HG02973 (cell line): ENCODE data around the gene SFTPB.
A peak's percentile ranks its signal among the peaks of the same experiment; 100 is the strongest.
"Not testable (repeated sequence)": the region's sequence is repeated elsewhere in the genome, so short reads cannot be mapped to it uniquely, and the experiment has no call there.

Source experiments
- ATAC-seq: cut with Tn5 transposase; IDR thresholded peaks from one replicate; pipeline ENCODE4 v1.9.1; 2021; ENCODE audit warnings: moderate library complexity; ENCODE audit not compliant: unreplicated experiment

The SFTPB gene

DNA sequence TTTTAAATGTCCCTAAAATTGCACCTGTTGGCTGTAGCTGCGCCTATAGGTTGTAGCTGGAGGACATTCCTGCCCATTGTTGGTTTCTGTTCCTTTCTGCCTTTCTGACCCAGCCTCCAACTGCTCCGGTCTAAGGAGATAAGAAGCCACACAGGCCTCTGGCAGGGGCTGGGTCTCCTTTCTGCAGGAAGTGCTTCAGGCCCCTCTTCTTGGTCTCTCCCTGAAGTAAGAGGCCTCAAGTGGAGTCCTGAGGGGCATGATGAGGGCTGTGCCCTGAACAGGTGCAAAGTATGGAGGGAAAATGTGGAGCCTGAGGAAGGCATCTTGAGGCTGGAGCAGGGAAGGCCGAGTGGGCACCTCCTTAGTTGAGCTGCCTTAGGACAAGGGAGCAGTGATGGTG is 10.4 kb upstream of the SFTPB start:
- no peak for ATAC-seq

DNA sequence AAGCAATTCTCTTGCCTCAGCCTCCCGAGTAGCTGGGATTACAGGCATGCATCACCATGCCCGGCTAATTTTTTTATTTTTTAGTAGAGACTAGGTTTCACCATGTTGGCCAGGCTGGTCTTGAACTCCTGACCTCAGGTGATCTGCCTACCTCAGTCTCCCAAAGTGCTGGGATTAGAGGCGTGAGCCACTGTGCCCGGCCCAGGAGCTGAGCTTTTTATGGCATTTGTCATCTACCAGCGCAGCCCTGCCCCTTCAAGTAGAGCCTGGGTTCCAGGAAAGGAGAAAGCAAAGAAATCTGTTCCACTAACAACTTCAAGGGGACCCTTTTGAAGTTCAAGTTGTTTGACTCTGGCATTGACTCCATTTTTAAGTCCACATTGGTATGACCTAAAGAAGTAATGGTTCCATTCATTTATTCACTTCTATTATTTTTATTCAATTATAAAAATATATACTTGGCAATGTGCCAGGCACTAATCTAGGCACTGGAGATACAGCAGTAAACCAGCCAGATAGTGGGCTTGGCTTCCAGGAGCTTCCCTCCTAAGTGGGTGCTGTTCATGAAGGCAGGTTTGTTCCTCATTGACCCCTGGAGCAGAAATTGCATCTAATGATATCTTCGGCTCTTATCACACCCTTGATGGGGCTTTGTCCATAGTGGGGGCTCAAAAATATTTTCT is 8.0 kb upstream of the SFTPB start:
- ATAC-seq, result no peak

DNA sequence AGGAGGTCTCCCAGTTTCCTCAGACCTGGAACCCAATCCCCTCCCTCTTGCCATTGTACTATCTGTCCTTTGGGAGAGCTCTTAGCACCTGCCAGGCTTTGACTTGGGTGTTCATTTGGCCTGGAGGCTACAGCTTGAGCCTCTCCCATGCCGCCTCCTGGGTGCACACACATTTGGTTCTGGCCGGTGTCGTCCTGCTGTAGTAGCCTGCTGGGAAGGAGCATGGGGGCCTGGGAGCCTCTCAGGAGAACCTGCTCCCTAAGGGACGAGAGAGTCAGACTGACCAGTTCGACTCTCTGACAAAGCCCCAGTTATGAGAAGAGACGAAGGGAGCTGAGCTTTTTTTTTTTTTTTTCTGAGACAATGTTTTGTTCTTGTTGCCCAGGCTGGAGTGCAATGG is 7.4 kb upstream of the SFTPB start:
- ATAC-seq, result no peak

DNA sequence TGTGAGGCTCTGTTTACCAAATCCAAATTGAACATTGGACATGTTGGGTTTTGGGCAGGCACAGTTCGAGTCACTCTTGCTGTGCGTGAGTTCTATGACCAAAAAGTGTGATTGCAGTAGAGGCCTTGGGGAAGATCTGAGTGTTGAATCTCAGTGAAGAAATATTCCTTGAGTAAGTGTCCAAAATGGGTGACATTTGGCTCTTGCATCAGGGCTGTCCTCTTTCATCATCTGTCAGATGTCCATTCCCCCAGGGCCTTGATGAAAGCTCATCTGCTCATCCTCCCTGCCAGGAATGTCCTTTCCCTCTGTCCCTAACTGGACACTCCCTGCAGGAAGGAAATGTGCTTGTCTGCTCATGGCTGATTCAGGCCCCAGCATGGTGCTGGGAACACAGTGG is 6.4 kb upstream of the SFTPB start:
- no peak for ATAC-seq

DNA sequence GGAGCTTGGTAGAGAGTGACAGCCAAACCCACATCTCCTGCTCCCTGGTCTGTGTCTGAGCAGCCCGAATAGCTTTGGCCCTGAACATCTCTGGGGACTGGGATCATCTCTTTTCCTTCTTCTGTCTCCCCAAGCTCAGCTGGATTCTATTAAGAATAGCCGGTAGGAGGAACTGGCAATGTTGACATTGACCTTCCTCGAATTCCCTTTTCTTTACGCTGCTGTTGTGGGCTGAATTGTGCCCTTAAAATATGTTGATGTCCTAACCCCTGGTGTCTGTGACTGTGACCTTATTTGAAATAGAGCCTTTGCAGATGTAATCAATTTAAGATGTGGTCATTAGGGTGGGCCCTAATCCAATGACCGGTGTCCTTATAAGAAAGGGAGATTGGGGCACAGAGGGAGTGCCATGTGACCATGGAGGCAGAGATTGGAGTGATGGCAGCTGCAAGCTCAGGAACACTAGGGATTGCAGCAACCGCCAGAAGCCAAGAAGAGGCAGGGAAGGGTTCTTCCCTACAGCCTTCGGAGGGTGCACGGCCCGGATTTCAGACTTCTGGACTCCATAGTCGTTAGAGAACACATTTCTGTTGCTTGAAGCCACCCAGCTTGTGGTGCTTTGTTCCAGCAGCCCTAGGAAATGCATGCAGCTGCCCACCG is 5.8 kb upstream of the SFTPB start:
- ATAC-seq, result no peak

DNA sequence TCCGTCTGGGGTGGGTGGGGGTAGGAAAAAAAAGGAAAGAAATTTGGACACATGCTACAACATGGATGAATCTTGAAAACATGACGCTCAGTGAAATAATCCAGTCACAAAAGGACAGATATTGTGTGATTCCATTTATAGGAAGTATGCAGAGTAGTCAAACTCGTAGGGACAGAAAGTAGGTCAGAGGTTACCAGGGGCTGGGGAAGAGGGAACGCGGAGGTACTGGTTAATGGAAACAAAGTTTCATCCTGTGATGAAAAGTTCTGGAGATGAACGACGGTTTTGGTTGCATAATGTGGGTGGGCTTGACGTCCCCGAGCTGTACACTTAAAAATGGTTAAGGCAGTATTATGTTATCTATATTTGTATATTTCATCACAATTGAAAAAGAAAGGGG is 4.5 kb upstream of the SFTPB start:
- ATAC-seq, result no peak

DNA sequence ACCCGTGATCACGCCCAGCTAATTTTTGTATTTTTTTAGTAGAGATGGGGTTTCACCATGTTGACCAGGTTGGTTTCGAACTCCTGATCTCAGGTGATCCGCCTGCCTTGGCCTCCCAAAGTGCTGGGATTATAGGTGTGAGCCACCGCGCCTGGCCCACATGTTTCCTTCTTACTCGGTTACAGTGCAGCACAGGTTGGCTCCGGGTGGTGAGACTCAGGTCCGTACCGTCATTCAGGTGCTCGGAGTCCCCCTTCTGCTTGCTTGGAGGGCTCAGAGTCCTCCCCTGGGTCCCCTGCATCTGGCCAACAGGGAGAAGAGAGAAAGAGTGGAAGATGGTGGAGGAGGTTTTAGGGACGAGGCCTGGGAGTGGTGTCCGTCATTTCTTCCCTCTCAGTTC is 2.4 kb upstream of the SFTPB start:
- not testable (repeated sequence) for ATAC-seq

DNA sequence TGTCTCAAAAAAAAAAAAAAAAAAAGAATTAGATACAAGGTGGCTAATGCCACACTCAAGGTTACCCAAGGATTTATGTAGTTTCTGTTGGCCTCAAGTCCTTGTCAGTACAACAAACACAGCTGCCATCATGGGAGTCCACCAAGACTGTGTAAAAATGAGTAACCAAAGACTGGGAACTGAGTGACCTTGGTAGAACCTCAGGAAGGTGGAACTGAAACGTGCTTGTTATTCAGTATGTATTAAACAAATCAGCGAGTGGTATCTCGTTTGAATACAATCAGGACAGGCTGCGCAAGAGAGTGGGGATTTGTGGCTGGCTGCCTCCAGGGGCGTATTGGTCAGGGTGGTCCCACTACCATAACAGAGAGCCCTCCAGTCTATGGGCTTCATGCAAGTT is 1.6 kb upstream of the SFTPB start:
- ATAC-seq, result peak; percentile 84

DNA sequence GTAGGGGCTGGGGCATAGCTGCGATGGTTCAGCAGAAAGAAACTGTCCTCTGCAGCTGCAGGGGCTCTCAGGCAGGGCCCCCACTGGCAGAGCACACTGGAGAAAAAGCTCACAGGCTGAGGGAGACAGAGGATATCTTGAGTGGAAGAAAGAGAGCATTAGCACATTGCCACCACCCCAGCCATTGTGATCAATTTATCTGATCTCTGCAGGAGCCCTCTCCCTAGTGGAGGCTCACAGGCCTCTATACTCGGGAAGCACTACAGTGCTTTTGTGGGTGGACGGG is 801 bp upstream of the SFTPB start:
- no peak for ATAC-seq

DNA sequence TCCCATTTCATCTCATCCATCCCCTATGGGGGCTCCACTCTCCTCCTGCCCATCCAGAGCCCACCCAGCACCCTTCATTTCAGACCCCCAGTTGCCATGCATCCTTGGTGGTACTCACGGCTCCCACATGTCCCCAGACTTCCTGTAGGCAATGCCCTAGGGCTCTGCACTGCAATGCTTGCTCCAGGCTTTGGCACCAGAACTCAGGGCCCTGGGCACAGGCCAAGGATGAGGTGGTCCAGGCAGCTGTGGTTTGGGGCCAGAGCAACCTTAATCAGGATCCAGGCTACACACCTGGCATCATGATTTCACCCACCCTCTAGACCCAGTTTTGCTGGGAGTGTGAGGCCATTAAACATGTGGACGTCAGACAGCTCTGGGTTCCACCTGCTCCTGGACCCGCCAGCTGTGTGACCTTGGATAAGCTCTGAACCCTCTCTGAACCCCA is 414 bp downstream of the SFTPB start:
- ATAC-seq, result no peak

DNA sequence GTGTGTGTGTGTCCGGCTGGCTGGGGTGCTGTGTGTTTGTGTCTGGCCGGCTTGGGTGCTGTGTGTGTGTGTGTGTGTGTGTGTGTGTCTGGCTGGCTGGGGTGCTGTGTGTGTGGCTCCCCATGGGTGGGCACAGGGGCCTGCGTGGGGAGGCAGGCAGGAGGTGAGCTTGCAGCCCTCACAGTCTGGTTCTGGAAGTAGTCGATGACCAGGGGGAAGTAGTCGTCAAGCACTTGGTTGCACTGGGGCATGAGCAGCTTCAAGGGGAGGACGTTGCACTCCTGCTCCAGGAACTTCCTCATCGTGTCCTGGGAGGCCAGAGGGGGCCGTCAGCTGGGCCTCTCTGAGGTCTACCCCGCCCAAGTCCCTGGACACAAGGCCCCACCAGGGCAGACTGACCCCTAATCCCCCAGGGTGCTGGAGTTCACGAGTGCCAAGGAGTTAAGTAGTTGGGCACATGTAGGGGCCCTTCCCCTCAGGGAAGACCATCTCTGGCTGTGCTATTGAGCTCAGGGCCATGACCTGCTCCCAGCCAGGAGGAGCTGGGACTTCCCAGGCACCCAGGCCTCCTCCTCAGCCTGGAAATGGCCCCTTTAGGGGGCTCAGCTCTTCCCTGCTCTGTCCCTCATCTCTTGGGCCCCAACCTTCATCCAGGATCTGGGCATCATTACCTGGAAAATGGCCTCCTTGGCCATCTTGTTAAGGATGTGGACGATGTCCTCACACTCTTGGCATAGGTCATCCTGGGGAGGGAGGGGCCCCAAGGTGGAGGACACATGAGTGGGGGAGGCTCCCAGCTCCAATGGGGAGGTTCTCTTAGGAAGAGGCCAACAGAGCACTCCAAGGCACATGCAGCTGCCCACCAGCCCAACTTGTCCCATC is 1.3 kb downstream of the SFTPB start:
- ATAC-seq, result no peak

DNA sequence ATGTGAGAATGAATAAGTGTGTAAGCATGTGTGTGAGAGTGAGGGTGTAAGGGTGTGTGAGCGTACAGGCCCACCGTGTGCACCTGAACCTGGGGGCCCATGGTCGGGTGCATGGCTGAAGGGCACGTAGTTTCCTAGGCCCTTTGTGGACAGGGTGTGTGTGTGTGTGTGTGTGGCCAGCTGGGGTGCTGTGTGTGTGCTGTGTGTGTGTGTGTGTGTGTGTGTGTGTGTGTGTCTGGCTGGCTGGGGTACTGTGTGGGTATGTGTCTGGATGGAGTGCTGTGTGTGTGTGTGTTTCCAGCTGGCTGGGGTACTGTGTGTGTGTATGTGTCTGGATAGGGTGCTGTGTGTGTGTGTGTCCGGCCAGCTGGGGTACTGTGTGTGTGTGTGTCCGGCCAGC is 2.0 kb downstream of the SFTPB start:
- no peak for ATAC-seq

DNA sequence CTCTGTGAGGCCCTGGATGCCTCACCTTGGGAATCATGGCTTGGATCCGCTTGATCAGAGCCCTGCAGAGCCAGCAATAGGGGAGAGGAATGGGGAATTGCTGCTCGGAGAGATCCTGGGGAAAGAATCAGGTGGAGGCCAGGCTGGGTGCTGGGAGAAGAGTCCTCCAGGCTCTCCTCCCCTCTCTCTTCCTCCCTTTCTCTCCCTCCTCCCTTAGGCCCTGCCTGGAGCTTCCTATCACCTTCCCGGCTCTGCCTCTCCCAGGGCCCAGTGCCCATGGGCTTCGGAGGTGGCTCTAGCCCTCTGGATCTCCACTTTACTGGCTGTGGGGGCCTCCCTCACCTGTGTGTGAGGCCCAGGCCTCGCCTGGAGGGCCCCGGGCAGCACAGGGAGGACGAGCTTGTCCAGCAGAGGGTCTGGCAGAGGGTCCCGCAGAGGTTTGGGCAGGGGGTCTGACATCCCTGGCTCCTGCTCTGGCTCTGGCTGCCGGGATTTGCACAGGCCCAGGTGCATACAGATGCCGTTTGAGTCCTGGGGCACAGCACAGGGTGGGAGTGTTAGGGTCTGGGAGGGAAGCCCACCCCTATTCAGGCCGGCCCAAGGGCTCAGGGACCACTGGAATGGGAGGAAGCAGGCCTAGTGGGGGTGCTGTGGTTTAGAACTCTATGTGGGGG is 2.6 kb downstream of the SFTPB start:
- ATAC-seq, result no peak

DNA sequence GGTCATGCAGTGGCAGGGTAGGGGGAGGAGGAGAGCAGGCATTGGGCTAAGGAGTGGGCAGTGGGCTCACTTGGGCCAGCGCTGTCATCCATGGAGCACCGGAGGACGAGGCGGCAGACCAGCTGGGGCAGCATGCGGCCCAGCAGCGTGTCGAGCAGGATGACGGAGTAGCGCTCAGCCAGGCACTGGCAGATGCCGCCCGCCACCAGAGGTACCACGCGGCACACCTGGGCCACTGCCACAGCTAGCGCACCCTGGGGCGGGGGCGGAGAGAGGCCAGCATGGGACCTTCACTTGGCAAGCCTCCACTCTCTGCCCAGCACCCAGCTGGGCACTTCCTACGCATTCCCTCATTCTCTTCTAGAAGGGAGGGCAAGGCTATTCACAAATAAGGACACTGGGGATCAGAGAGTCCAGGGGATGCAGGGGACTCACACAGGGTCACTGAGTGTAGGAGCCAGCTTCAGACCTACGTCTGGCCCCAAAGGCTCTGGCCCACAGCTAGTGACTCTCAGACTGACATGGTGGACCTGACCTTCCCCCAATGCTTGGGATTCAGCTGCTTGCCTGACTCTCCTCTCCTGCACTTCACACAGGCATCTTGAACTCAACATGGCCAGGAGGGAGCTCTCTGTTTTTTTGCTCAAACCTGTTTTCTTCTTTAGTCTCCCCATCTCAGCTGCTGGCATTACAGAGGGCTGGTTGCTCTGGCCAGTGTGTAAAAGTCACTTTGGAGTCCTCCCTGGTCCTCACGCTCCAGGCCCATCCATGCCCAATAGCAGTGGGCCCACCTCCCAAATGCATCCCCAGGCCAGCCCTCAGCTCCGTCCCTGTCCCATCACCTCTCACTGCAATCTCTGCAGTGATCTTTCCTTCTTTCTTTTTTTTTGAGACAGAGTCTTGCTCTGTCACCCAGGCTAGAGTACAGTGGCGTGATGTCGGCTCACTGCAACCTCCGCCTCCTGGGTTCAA is 4.1 kb downstream of the SFTPB start:
- ATAC-seq, result no peak

DNA sequence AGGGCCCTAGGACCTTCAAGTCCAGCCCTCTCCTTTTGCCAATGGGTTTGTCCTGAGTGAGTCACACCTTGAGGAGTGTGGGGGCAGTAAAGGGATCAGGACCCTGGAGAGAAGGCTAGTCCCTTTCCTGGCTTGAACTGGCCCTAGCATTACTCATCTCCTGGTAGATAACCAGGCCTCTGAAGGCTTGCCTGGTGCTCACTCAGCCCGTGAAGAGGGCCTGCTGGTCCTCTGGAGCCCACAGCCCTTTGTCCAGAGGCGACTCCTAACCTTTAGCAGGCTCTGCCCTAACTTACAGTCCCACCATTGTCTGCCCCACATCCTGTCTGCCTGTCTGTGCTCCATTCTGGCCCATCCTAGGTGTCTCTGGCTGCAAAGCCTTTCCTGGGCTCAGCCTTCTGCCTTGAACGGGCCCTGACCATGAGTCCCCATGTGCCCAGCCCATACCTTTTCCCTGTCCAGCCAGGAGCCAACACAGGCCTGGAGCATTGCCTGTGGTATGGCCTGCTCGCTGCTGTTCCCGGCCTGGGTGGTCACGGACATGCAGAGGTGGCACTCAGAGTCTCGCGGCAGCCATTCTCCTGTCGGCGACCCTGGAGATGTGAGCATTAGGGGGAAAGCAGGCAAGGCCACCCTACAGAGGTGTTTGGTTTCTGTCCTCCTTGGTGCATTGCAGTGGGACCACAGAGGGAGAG is 5.0 kb downstream of the SFTPB start:
- ATAC-seq, result no peak

DNA sequence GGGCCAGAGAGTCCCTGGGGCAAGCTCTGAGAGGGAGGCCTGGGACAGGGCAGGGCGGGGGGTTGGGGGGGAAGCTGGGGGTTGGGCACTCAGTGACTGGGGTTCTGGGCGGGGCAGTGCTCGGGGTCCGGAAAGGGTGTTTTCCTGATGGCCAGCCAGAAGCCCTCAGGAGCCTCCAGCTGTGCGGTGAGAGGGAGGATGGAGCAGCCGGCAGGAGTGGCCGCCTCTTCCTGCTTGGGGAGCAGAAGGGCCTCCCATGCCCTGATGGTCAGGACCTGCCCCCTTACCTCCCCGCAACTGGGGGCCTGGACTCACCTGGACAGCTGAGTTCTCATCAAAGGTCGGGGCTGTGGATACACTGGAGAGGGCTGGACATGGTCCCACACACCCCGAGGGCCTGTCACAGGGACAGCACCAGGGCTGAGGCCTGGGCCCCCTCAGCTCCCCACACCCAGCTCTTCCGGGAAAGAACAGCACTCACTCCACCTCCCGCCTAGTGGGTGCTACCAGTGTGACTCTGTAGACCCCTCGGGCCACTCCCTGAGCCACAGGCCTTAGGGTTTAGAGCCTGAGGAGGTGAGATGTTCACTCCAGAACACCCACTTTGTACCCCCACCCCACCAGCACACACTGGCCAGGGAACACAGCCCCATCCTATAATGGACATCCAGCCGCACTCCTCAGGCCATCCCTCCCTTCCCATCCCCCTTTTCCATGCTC is 6.7 kb downstream of the SFTPB start:
- no peak for ATAC-seq

DNA sequence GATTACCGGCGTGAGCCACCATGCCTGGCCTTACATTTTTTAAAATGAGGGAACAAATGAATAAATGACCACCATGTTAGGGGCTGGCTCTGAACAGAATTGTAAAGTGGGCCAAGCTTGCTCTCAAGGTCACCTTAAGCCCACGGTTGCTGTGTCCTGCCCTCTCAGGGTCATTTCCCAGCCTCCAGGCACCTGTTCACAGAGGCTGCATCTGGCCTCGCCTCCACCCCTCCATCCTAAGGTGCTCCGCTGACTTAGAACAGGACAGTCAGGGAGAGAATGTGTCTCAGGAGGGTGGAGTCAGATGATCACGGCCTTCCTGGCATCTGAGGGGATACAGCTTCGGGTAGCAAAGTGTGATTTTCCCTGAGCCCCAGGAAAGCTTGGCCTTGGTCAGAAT is 7.3 kb downstream of the SFTPB start:
- ATAC-seq, result no peak

DNA sequence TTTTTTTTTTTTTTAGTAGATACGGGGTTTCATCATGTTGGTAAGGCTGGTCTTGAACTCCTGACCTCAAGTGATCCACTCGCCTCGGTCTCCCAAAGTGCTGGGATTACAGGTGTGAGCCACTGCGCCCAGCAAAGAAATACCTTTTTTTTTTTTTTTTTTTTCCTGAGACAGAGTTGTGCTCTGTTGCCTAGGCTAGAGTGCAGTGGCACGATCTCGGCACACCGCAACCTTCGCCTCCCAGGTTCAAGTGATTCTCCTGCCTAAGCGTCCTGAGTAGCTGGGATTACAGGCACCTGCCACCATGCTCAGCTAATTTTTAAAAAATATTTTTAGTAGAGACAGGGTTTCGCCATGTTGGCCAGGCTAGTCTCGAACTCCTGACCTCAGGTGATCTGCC is 7.7 kb downstream of the SFTPB start:
- ATAC-seq, result not testable (repeated sequence)

DNA sequence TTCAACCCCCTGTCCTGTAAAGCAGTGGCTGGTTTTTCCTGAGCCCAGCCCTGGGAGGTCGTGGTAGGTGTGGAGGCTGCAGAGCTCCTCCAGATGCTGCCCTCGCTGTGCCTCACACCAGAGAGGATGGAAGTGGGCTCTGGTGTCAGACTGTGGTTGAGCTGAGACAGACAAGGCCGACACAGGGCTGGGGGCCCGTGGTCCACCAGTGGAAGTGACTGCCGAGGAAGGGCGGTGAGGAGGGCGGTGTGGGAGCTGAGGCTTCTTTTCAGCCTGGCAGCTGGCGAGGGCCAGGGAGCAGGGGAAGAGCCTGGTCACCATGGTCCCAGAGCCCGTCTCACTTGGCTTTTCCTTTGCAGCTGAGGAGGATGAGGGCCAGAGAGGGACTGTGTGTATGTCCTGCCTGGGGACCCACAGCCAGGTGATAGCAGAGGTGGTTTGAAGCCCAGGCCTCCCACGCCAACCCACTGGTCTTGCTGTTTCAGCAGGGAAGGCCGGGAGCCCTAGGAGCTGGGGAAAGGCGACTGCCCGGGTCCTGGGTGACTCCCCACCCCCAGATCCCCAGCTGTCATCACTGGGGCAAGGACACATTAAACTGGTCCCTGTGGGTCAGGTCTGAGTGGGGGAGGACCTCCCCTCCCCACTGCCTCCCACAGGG is 8.5 kb downstream of the SFTPB start:
- no peak for ATAC-seq
